GM06990 (cell line): ENCODE data around the gene ZNF512.
A peak's percentile ranks its signal among the peaks of the same experiment; 100 is the strongest.
"Not testable (repeated sequence)": the region's sequence is repeated elsewhere in the genome, so short reads cannot be mapped to it uniquely, and the experiment has no call there.

Source experiments
- DNase-seq: peaks from one replicate; pipeline ENCODE4 v3.0.0-alpha.2; 2011; ENCODE audit not compliant: insufficient read length; ENCODE audit errors: extremely low read depth
- H3K27me3 ChIP-seq: replicated peaks from 2 replicates; pipeline ENCODE4 v1.6.0; 2011; ENCODE audit warnings: low read length; ENCODE audit not compliant: control insufficient read depth, insufficient read depth
- H3K36me3 ChIP-seq: 2 replicates; pipeline ENCODE4 v1.5.1; 2011; ENCODE audit warnings: low read length; ENCODE audit not compliant: control insufficient read depth, insufficient read depth
- H3K4me3 ChIP-seq: replicated peaks from 2 replicates; pipeline ENCODE4 v1.5.1; 2011; ENCODE audit warnings: low read depth, mild to moderate bottlenecking, control low read depth, low read length
- CTCF ChIP-seq: IDR thresholded peaks from 2 replicates; pipeline ENCODE4 v1.5.1; 2011; ENCODE audit warnings: low read length, control low read depth, mild to moderate bottlenecking, inconsistent platforms; ENCODE audit not compliant: insufficient read depth, poor library complexity, severe bottlenecking

The ZNF512 gene, protein sequence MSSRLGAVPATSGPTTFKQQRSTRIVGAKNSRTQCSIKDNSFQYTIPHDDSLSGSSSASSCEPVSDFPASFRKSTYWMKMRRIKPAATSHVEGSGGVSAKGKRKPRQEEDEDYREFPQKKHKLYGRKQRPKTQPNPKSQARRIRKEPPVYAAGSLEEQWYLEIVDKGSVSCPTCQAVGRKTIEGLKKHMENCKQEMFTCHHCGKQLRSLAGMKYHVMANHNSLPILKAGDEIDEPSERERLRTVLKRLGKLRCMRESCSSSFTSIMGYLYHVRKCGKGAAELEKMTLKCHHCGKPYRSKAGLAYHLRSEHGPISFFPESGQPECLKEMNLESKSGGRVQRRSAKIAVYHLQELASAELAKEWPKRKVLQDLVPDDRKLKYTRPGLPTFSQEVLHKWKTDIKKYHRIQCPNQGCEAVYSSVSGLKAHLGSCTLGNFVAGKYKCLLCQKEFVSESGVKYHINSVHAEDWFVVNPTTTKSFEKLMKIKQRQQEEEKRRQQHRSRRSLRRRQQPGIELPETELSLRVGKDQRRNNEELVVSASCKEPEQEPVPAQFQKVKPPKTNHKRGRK

GRCh38 chr2:27582695-27583389 is at the start of gene ZNF512:
Gene ZNF512 (plus strand): TSS chr2:27583042. CDS start chr2:27583113, 71 bp downstream.
- TF ChIP-seq CTCF, result peak; percentile 10
- Histone ChIP-seq H3K27me3 (no peaks in the 10 kb centered on the region), H3K4me3 (peak within 1 kb of the TSS; percentile 92), H3K36me3 (no peaks in the 10 kb centered on the region)
- DNase-seq, result peak; percentile 92

DNA sequence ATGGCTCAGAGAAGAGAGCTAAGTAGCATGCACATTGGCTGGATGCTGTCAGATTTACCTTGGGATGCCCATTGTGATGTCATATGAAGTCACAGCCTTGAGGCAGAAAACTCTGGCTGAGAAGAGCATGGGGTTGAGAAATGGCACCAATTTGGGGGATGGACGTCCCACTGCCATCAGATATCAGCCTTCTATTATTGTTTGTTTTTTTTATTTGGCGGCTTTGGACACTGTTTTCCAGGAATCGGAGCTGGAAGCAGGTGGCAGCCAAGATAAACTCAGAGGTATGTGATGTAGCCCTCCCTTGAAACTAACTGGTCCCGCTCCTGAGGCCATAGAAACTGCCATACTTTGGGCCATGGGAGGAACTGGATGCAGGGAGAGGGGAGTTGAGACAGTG is 45.6 kb upstream of the ZNF512 start:
- DNase-seq, result no peak
- TF ChIP-seq CTCF, result no peak
- Histone ChIP-seq H3K27me3 (no peaks in the 10 kb centered on the region), H3K36me3 (no peaks in the 10 kb centered on the region), H3K4me3 (no peak overlapping the region)

DNA sequence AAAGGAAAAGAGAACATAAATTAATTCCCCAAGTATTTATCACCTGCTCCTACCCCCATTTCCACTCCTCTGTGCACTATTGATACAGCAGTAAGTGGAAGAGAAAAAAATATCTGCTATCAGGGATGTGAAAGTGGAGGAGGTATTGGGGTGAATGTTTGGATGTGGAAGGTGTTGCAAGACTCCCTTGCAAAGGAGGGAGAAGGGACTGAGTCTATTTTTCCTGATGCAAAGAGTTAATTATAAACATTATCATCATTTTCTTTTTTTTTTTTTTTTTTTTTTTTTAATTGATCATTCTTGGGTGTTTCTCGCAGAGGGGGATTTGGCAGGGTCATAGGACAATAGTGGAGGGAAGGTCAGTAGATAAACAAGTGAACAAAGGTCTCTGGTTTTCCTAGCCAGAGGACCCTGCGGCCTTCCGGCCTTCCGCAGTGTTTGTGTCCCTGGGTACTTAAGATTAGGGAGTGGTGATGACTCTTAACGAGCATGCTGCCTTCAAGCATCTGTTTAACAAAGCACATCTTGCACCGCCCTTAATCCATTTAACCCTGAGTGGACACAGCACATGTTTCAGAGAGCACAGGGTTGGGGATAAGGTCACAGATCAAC is 43.9 kb upstream of the ZNF512 start:
- H3K27me3 ChIP-seq, H3K4me3 ChIP-seq, H3K36me3 ChIP-seq, DNase-seq: not testable (repeated sequence)

GRCh38 chr2:27539649-27540048 is 43.2 kb upstream of the ZNF512 start:
- DNase-seq, result not testable (repeated sequence)

GRCh38 chr2:27544143-27544821 is 38.6 kb upstream of the ZNF512 start:
- no peak for TF ChIP-seq CTCF
- DNase-seq, result no peak
- Histone ChIP-seq H3K27me3 (no peaks in the 10 kb centered on the region), H3K4me3 (no peak overlapping the region), H3K36me3 (no peaks in the 10 kb centered on the region)

More at GRCh38 chr2:27539649-27540048, 43.2 kb upstream of the ZNF512 start:
- H3K36me3 ChIP-seq, H3K27me3 ChIP-seq, H3K4me3 ChIP-seq: not testable (repeated sequence)

- DNase-seq, result no peak
- no peak overlapping the region for H3K4me3 ChIP-seq
- H3K27me3 ChIP-seq, result no peaks in the 10 kb centered on the region
- H3K36me3 ChIP-seq, result no peaks in the 10 kb centered on the region
- no peak for TF ChIP-seq CTCF
Observed at GRCh38 chr2:27545348-27546141, 37.3 kb upstream of the ZNF512 start.
